Measurements from ENCODE around the gene WDTC1. TPM values are rescaled to one million over a fixed set of nuclear protein-coding genes. Genes with fewer than 3 reads are reported as not detected.

Gene WDTC1
- total and polyA plus RNA-seq, 2 donors (not counting 1 experiment from before 2014, with no cell fraction given): 32.5 to 69.1 TPM

DNA sequence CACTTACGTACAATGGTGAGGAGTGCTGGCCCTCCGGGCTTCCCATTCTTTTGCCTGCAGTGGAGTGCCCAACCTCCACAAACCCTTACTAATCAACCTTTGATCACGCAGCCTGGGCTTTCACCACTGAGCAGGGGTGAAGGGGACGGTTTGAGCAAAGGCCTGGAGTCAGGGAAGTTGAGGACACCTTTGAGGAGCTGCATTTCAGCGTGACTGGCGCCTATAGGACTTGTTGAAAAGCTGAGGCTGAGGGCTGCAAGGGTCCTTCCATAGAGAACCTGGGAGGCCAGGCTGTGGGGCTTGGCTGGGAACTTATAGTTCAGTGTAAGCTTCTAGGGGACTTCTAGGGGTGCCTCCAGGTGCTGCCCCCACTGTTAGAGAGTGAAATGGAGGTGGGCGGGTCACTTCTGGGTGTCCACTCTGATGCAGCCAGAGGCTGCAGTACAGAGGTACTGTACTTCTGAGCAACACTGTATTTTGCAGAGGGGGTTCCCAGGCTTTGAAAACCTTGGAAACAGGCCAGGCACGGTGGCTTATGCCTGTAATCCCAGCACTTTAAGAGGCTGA lies 117.2 kb downstream of the WDTC1 start:
- DNase-seq (no peak), ATAC-seq (ENCODE audit: low read depth) (no peak)
- peaks cover 22% of the 10 kb centered on the region for H3K79me2 ChIP-seq (ENCODE audit: control insufficient read depth, insufficient read depth, low read length)
- no peak overlapping the region for H3K9ac ChIP-seq (ENCODE audit: low read length)
- H3K27me3 ChIP-seq (replicated peaks in 1 of 4; ENCODE audit: control extremely low read depth in 1 of 4, control insufficient read depth in 3 of 4, insufficient read depth in 4 of 4, low read length in 3 of 4): no peaks in the 10 kb centered on the region
- H2AFZ ChIP-seq (ENCODE audit: insufficient read depth, low read depth, low read length, poor library complexity, severe bottlenecking): no peak overlapping the region
- POLR2A ChIA-PET: interaction anchor here (1.0 kb wide), 1 partner anchor 10 kb away, joined by 3 read pairs; the partner anchor contains the start of gene SYTL1
- TF ChIP-seq, protein P1, sequence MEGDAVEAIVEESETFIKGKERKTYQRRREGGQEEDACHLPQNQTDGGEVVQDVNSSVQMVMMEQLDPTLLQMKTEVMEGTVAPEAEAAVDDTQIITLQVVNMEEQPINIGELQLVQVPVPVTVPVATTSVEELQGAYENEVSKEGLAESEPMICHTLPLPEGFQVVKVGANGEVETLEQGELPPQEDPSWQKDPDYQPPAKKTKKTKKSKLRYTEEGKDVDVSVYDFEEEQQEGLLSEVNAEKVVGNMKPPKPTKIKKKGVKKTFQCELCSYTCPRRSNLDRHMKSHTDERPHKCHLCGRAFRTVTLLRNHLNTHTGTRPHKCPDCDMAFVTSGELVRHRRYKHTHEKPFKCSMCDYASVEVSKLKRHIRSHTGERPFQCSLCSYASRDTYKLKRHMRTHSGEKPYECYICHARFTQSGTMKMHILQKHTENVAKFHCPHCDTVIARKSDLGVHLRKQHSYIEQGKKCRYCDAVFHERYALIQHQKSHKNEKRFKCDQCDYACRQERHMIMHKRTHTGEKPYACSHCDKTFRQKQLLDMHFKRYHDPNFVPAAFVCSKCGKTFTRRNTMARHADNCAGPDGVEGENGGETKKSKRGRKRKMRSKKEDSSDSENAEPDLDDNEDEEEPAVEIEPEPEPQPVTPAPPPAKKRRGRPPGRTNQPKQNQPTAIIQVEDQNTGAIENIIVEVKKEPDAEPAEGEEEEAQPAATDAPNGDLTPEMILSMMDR (IDR thresholded peaks at IDR 0.05): no peak
- TF ChIP-seq EZH2 (IDR thresholded peaks at IDR 0.05; ENCODE audit: borderline replicate concordance, insufficient read depth, low read depth, low read length, poor library complexity, severe bottlenecking): no peak
- Mint-ChIP-seq H3K9me3 (ENCODE audit: insufficient read depth) (no peaks in the 10 kb centered on the region), H3K4me3 (no peak overlapping the region), H3K27ac (no peak overlapping the region), H3K27me3 (no peaks in the 10 kb centered on the region), H3K4me1 (peaks cover 21% of the 10 kb centered on the region)
- no peak overlapping the region for H3K4me3 ChIP-seq (ENCODE audit: control extremely low read depth in 1 of 5, extremely low read depth in 1 of 5, insufficient read depth in 1 of 5, low read depth in 2 of 5, low read length in 4 of 5)
- intact Hi-C loops (cut with micrococcal nuclease): no loop called here
- CTCF ChIA-PET: interaction anchor here (1.5 to 11.1 kb wide), 3 partner anchors 10 to 52 kb away, joined by 4 to 135 read pairs (median 86); partner anchors contain the start of genes CD164L2, GPR3 and SYTL1
- no peaks in the 10 kb centered on the region for H3K9me3 ChIP-seq (ENCODE audit: control extremely low read depth in 1 of 3, control insufficient read depth in 2 of 3, insufficient read depth in 1 of 3, low read length in 2 of 3)
- peaks cover 0 to 43% of the 10 kb centered on the region in 2 experiments for H3K36me3 ChIP-seq (replicated peaks in 1 of 2; ENCODE audit: control extremely low read depth in 1 of 2, control insufficient read depth in 1 of 2, extremely low read depth in 1 of 2, insufficient read depth in 2 of 2, low read length in 1 of 2)
- no peak overlapping the region for H3K4me2 ChIP-seq (replicated peaks; ENCODE audit: low read depth, low read length, poor library complexity, severe bottlenecking)
- WGBS (ENCODE audit: insufficient coverage): 97% methylated on average over 5 of the region's 8 CpGs
- H3K27ac ChIP-seq (ENCODE audit: low read length in 2 of 2): no peak overlapping the region
- peaks cover 13 to 23% of the 10 kb centered on the region in 2 donors for H3K4me1 ChIP-seq (ENCODE audit: control insufficient read depth in 2 of 2, insufficient read depth in 2 of 2, low read length in 2 of 2)
- H4K20me1 ChIP-seq (ENCODE audit: control insufficient read depth, insufficient read depth, low read length, poor library complexity, severe bottlenecking): peaks cover 12% of the 10 kb centered on the region

DNA sequence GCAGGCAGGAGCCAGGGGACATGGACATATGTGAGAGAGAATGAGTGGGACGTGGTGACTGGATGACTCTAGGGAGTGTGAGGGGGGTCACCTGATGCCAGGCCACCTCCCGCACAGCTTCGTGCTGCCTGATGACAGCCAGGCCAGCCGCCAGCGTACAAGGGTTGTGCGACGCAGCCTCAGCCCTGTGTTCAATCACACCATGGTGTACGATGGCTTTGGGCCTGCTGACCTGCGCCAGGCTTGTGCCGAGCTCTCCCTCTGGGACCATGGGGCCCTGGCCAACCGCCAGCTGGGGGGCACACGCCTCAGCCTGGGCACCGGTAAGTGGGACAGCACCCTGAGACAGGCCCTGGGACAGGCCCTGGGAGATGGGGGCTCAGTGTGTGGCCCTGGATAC lies 118.7 kb downstream of the WDTC1 start:
- TF ChIP-seq, protein P1 (IDR thresholded peaks at IDR 0.05): no peak
- no peak for TF ChIP-seq EZH2 (IDR thresholded peaks at IDR 0.05; ENCODE audit: borderline replicate concordance, insufficient read depth, low read depth, low read length, poor library complexity, severe bottlenecking)
- no peak overlapping the region for H3K27ac Mint-ChIP-seq
- H3K79me2 ChIP-seq (ENCODE audit: control insufficient read depth, insufficient read depth, low read length): peaks cover 12% of the 10 kb centered on the region
- intact Hi-C loops (cut with micrococcal nuclease): no loop called here
- no peak overlapping the region for H3K4me3 ChIP-seq (ENCODE audit: control extremely low read depth in 1 of 5, extremely low read depth in 1 of 5, insufficient read depth in 1 of 5, low read depth in 2 of 5, low read length in 4 of 5)
- no peak overlapping the region for H3K27ac ChIP-seq (ENCODE audit: low read length in 2 of 2)
- DNase-seq: no peak
- ChIA-PET CTCF (interaction anchor here (0.8 to 11.1 kb wide), 7 partner anchors 12 to 254 kb away, joined by 3 to 135 read pairs (median 8); partner anchors contain the start of genes CD164L2, GPR3, MAP3K6 and SYTL1), POLR2A (interaction anchor here (2.1 kb wide), 1 partner anchor 12 kb away, joined by 9 read pairs; the partner anchor contains the start of gene SYTL1)
- no peak overlapping the region for H3K4me3 Mint-ChIP-seq
- H3K9me3 Mint-ChIP-seq (ENCODE audit: insufficient read depth): no peaks in the 10 kb centered on the region
- no peak overlapping the region for H3K9ac ChIP-seq (ENCODE audit: low read length)
- no peaks in the 10 kb centered on the region for H4K20me1 ChIP-seq (ENCODE audit: control insufficient read depth, insufficient read depth, low read length, poor library complexity, severe bottlenecking)
- peaks cover 26 to 38% of the 10 kb centered on the region in 2 donors for H3K4me1 ChIP-seq (ENCODE audit: control insufficient read depth in 2 of 2, insufficient read depth in 2 of 2, low read length in 2 of 2)
- peaks cover 28% of the 10 kb centered on the region for H3K4me1 Mint-ChIP-seq
- no peak overlapping the region for H2AFZ ChIP-seq (ENCODE audit: insufficient read depth, low read depth, low read length, poor library complexity, severe bottlenecking)
- H3K9me3 ChIP-seq (ENCODE audit: control extremely low read depth in 1 of 3, control insufficient read depth in 2 of 3, insufficient read depth in 1 of 3, low read length in 2 of 3): no peaks in the 10 kb centered on the region
- ATAC-seq (ENCODE audit: low read depth): no peak
- 93% methylated on average over 13 of the region's 13 CpGs for WGBS (ENCODE audit: insufficient coverage)
- H3K27me3 Mint-ChIP-seq: no peaks in the 10 kb centered on the region
- H3K4me2 ChIP-seq (replicated peaks; ENCODE audit: low read depth, low read length, poor library complexity, severe bottlenecking): no peak overlapping the region
- no peaks in the 10 kb centered on the region for H3K27me3 ChIP-seq (replicated peaks in 1 of 4; ENCODE audit: control extremely low read depth in 1 of 4, control insufficient read depth in 3 of 4, insufficient read depth in 4 of 4, low read length in 3 of 4)
- H3K36me3 ChIP-seq (replicated peaks in 1 of 2; ENCODE audit: control extremely low read depth in 1 of 2, control insufficient read depth in 1 of 2, extremely low read depth in 1 of 2, insufficient read depth in 2 of 2, low read length in 1 of 2): peaks cover 0 to 29% of the 10 kb centered on the region in 2 experiments

Data from B cell (primary cell).